HuH-7.5 (cell line): Measurements from ENCODE around the gene TULP4.

ENCODE experiments used
- DNase-seq: peaks from one replicate; pipeline ENCODE4 v3.0.0; 2011; ENCODE audit warnings: low spot score

The TULP4 gene

GRCh38 chr6:158358450-158359077 lies 46.3 kb downstream of the TULP4 start:
- no peak for DNase-seq

- DNase-seq: no peak
Measured at GRCh38 chr6:158361068-158361467, 48.8 kb downstream of the TULP4 start.

- DNase-seq: no peak
Measured at GRCh38 chr6:158361961-158362669, 49.9 kb downstream of the TULP4 start.

- no peak for DNase-seq
Measured at GRCh38 chr6:158366363-158366762, 54.1 kb downstream of the TULP4 start.

- no peak for DNase-seq
Measured at GRCh38 chr6:158367816-158368215, 55.6 kb downstream of the TULP4 start.

- no peak for DNase-seq
Measured at GRCh38 chr6:158369241-158369640, 57.0 kb downstream of the TULP4 start.

GRCh38 chr6:158370805-158371204 lies 58.5 kb downstream of the TULP4 start:
- no peak for DNase-seq

- no peak for DNase-seq
Measured at GRCh38 chr6:158371261-158371660, 59.0 kb downstream of the TULP4 start.

- DNase-seq: no peak
Measured at GRCh38 chr6:158372574-158372973, 60.3 kb downstream of the TULP4 start.

GRCh38 chr6:158373214-158373613 lies 60.9 kb downstream of the TULP4 start:
- DNase-seq: no peak

- DNase-seq: no peak
Measured at GRCh38 chr6:158374020-158374419, 61.8 kb downstream of the TULP4 start.

- DNase-seq: no peak
Measured at GRCh38 chr6:158376631-158377081, 64.4 kb downstream of the TULP4 start.

- DNase-seq: no peak
Measured at GRCh38 chr6:158377860-158378259, 65.6 kb downstream of the TULP4 start.

GRCh38 chr6:158379336-158379735 lies 67.1 kb downstream of the TULP4 start:
- no peak for DNase-seq

- no peak for DNase-seq
Measured at GRCh38 chr6:158381214-158381613, 68.9 kb downstream of the TULP4 start.

GRCh38 chr6:158382491-158382890 lies 70.2 kb downstream of the TULP4 start:
- no peak for DNase-seq

- DNase-seq: no peak
Measured at GRCh38 chr6:158383057-158383456, 70.8 kb downstream of the TULP4 start.

GRCh38 chr6:158383542-158383941 lies 71.3 kb downstream of the TULP4 start:
- DNase-seq: no peak

- no peak for DNase-seq
Measured at GRCh38 chr6:158384671-158385110, 72.4 kb downstream of the TULP4 start.

- no peak for DNase-seq
Measured at GRCh38 chr6:158387036-158387435, 74.8 kb downstream of the TULP4 start.

GRCh38 chr6:158387578-158387977 lies 75.3 kb downstream of the TULP4 start:
- no peak for DNase-seq

- no peak for DNase-seq
Measured at GRCh38 chr6:158388727-158389126, 76.5 kb downstream of the TULP4 start.

GRCh38 chr6:158389193-158389919 lies 77.1 kb downstream of the TULP4 start:
- no peak for DNase-seq
